Loucy (cell line): Measurements from ENCODE around the gene SH3BGRL2.
"Not testable (repeated sequence)": the region's sequence is repeated elsewhere in the genome, so short reads cannot be mapped to it uniquely, and the experiment has no call there.

Experiments used
- CTCF ChIP-seq: fragments of 200-600 bp; sonication (generic); conservative IDR thresholded peaks from 2 replicates; pipeline ENCODE4 v1.5.1; 2014; ENCODE audit warnings: mild to moderate bottlenecking, antibody characterized with exemption, low read length
- EZH2phosphoT487 ChIP-seq: fragments of 200-600 bp; IDR thresholded peaks from 2 replicates; pipeline ENCODE4 v1.6.1; 2018; ENCODE audit warnings: antibody characterized with exemption, mild to moderate bottlenecking, moderate library complexity, borderline replicate concordance

- TF ChIP-seq EZH2phosphoT487, CTCF: not testable (repeated sequence)
Observed at GRCh38 chr6:79663655-79664054, 32.5 kb downstream of the SH3BGRL2 start.
